H1 (cell line): ENCODE measurements around the gene RAB43. TPM values are rescaled to one million over a fixed set of nuclear protein-coding genes. Genes with fewer than 3 reads are reported as not detected.

Experiments
- CTCF ChIA-PET: fragments of 300-600 bp; sonication (Branson Sonifier 250); formaldehyde crosslinking; loops from one replicate; lab custom pipeline; 2021; ENCODE audit not compliant: partially characterized antibody; lab: Charles Lee
- POLR2A ChIA-PET: fragments of 300-600 bp; sonication (Branson Sonifier 250); formaldehyde crosslinking; loops from one replicate; lab custom pipeline; 2021; ENCODE audit warnings: inconsistent platforms; ENCODE audit not compliant: partially characterized antibody; lab: Charles Lee
- DNase-seq, 2 experiments: peaks; one replicate each; pipeline versions ENCODE4 v3.0.0 to v3.0.0-alpha.2; 2010 to 2022; ENCODE audit warnings: low spot score in 2 of 2, low read depth in 1 of 2, mixed read lengths in 1 of 2
- FAIRE-seq: peaks from 2 replicates; lab custom pipeline; 2011; peaks lifted over from hg19 to GRCh38; lab: Jason Lieb, UNC
- H2AFZ ChIP-seq: 2 replicates; pipeline ENCODE4 v1.8.1; 2012; ENCODE audit warnings: low read length, inconsistent platforms
- H2AK5ac ChIP-seq: 2 replicates; pipeline ENCODE4 v1.6.1; 2013; ENCODE audit warnings: low read depth, low read length
- H2BK120ac ChIP-seq: replicated peaks from 2 replicates; pipeline ENCODE3; 2013; ENCODE audit warnings: low read depth, low read length, inconsistent platforms
- H2BK12ac ChIP-seq: 2 replicates; pipeline ENCODE4 v1.6.1; 2013; ENCODE audit warnings: low read depth, low read length
- H2BK15ac ChIP-seq: 2 replicates; pipeline ENCODE4 v1.6.1; 2013; ENCODE audit warnings: low read length
- H2BK20ac ChIP-seq: 2 replicates; pipeline ENCODE4 v1.6.1; 2013; ENCODE audit warnings: low read length
- H2BK5ac ChIP-seq: 2 replicates; pipeline ENCODE4 v1.6.1; 2013; ENCODE audit warnings: low read depth, low read length
- H3K14ac ChIP-seq: 2 replicates; pipeline ENCODE4 v1.6.1; 2013; ENCODE audit warnings: inconsistent platforms; ENCODE audit not compliant: insufficient read length
- H3K18ac ChIP-seq: 2 replicates; pipeline ENCODE4 v1.6.1; 2013; ENCODE audit warnings: low read length; ENCODE audit errors: extremely low read depth
- H3K23ac ChIP-seq: 2 replicates; pipeline ENCODE4 v1.6.1; 2013; ENCODE audit warnings: inconsistent platforms; ENCODE audit not compliant: insufficient read length
- H3K23me2 ChIP-seq: 2 replicates; pipeline ENCODE4 v1.6.1; 2013; ENCODE audit warnings: low read depth, low read length
- H3K27ac ChIP-seq: 2 replicates; pipeline ENCODE4 v1.6.1; 2011; ENCODE audit warnings: low read depth, low read length, inconsistent platforms
- H3K27me3 ChIP-seq, 4 experiments: replicated peaks in 1 of 4; 1 replicate in 1 of 4; 2 replicates in 3 of 4; pipeline versions ENCODE4 v1.6.1 to v1.8.1; 2011 to 2013; ENCODE audit warnings: low read length in 3 of 4, mild to moderate bottlenecking in 3 of 4, inconsistent platforms in 2 of 4, mixed read lengths in 2 of 4, moderate library complexity in 1 of 4; ENCODE audit not compliant: control insufficient read depth in 3 of 4, insufficient read depth in 3 of 4; ENCODE audit errors: extremely low read depth in 1 of 4
- H3K36me3 ChIP-seq, 4 experiments: 2 replicates each; pipeline versions ENCODE4 v1.6.1 to v1.8.1; 2011 to 2013; ENCODE audit warnings: mild to moderate bottlenecking in 4 of 4, low read length in 3 of 4, moderate library complexity in 2 of 4, control low read depth in 1 of 4, inconsistent platforms in 1 of 4; ENCODE audit not compliant: insufficient read depth in 4 of 4, control insufficient read depth in 2 of 4
- H3K4ac ChIP-seq: replicated peaks from 2 replicates; pipeline ENCODE3; 2013; ENCODE audit warnings: low read length, low read depth, mixed read lengths, inconsistent platforms; ENCODE audit not compliant: insufficient read length
- H3K4me1 ChIP-seq, 4 experiments: replicated peaks in 1 of 4; 1 replicate in 1 of 4; 2 replicates in 3 of 4; pipeline versions ENCODE4 v1.6.1 to v1.8.1; 2011 to 2013; ENCODE audit warnings: low read length in 3 of 4, inconsistent platforms in 2 of 4, mixed read lengths in 1 of 4; ENCODE audit not compliant: insufficient read depth in 4 of 4, control insufficient read depth in 3 of 4
- H3K4me2 ChIP-seq, 2 experiments: 2 replicates each; pipeline versions ENCODE4 v1.6.1 to v1.8.1; 2011 to 2013; ENCODE audit warnings: low read depth in 2 of 2, low read length in 2 of 2, control low read depth in 1 of 2, inconsistent platforms in 1 of 2, mild to moderate bottlenecking in 1 of 2; ENCODE audit not compliant: insufficient read depth in 1 of 2
- H3K4me3 ChIP-seq, 4 experiments: fragments of 200-600, 300-600 bp in 1 of 4; sonication (generic), shearing (Covaris generic), sonication (Bioruptor Twin) in 1 of 4; 2 replicates each; pipeline versions ENCODE4 v1.5.1 to v1.8.1; 2011 to 2016; ENCODE audit warnings: low read length in 4 of 4, low read depth in 3 of 4, control low read depth in 2 of 4, inconsistent platforms in 2 of 4, mild to moderate bottlenecking in 2 of 4, mixed read lengths in 1 of 4, moderate library complexity in 1 of 4; ENCODE audit not compliant: insufficient read depth in 2 of 4; ENCODE audit errors: extremely low read depth in 1 of 4
- H3K56ac ChIP-seq: replicated peaks from 2 replicates; pipeline ENCODE3; 2013; ENCODE audit warnings: low read depth, mild to moderate bottlenecking, mixed read lengths, low read length, inconsistent platforms; ENCODE audit not compliant: insufficient read length
- H3K79me1 ChIP-seq: 2 replicates; pipeline ENCODE4 v1.6.1; 2013; ENCODE audit warnings: low read depth, low read length, control low read depth
- H3K79me2 ChIP-seq, 2 experiments: 2 replicates each; pipeline versions ENCODE4 v1.6.1 to v1.8.1; 2012 to 2013; ENCODE audit warnings: low read length in 2 of 2, mild to moderate bottlenecking in 2 of 2, inconsistent platforms in 1 of 2; ENCODE audit not compliant: insufficient read depth in 2 of 2, control insufficient read depth in 1 of 2
- H3K9ac ChIP-seq, 4 experiments: replicated peaks in 1 of 4; 1 replicate in 1 of 4; 2 replicates in 3 of 4; pipeline versions ENCODE4 v1.6.1 to v1.8.1; 2011 to 2013; ENCODE audit warnings: low read depth in 3 of 4, low read length in 3 of 4, control low read depth in 2 of 4, mild to moderate bottlenecking in 2 of 4, moderate library complexity in 2 of 4, inconsistent platforms in 1 of 4; ENCODE audit errors: extremely low read depth in 1 of 4
- H3K9me3 ChIP-seq, 2 experiments: 2 replicates each; pipeline versions ENCODE4 v1.6.1 to v1.8.1; 2012 to 2013; ENCODE audit warnings: mild to moderate bottlenecking in 2 of 2, moderate library complexity in 2 of 2, control low read depth in 1 of 2, inconsistent platforms in 1 of 2, low read depth in 1 of 2, low read length in 1 of 2, mixed read lengths in 1 of 2; ENCODE audit not compliant: insufficient read depth in 2 of 2
- H4K20me1 ChIP-seq, 2 experiments: replicated peaks in 1 of 2; 2 replicates each; pipeline versions ENCODE3 to v1.8.1; 2011 to 2013; ENCODE audit warnings: inconsistent platforms in 2 of 2, low read length in 2 of 2, mild to moderate bottlenecking in 1 of 2; ENCODE audit not compliant: insufficient read depth in 2 of 2, control insufficient read depth in 1 of 2
- H4K5ac ChIP-seq: 2 replicates; pipeline ENCODE4 v1.6.1; 2013; ENCODE audit warnings: low read length, low read depth, mixed read lengths, inconsistent platforms; ENCODE audit not compliant: insufficient read length
- H4K8ac ChIP-seq: 2 replicates; pipeline ENCODE4 v1.8.0; 2013; ENCODE audit warnings: mild to moderate bottlenecking, moderate library complexity, low read length, inconsistent platforms; ENCODE audit not compliant: insufficient read depth; ENCODE audit errors: extremely low read depth
- H4K91ac ChIP-seq: replicated peaks from 2 replicates; pipeline ENCODE3; 2013; ENCODE audit warnings: low read length, mixed read lengths, inconsistent platforms; ENCODE audit not compliant: insufficient read length
- CBX5 ChIP-seq: fragments of 300-800, 300-1000 bp; sonication (generic); IDR thresholded peaks from 2 replicates; pipeline ENCODE4 v1.7.1; 2016; ENCODE audit warnings: antibody characterized with exemption, low read length, low read depth
- CHD2 ChIP-seq: IDR thresholded peaks from 2 replicates; pipeline ENCODE4 v1.6.1; 2012; ENCODE audit warnings: low read length, improper control_type of control experiment
- CREB1 ChIP-seq: IDR thresholded peaks from 2 replicates; pipeline ENCODE4 v1.6.1; 2012; ENCODE audit warnings: inconsistent platforms
- EGR1 ChIP-seq: IDR thresholded peaks from 2 replicates; pipeline ENCODE4 v1.6.1; 2011; ENCODE audit warnings: low read depth, low read length, borderline replicate concordance
- GABPA ChIP-seq: IDR thresholded peaks from 2 replicates; pipeline ENCODE4 v1.6.1; 2011; ENCODE audit warnings: mild to moderate bottlenecking, low read length, moderate library complexity, borderline replicate concordance; ENCODE audit not compliant: insufficient read depth
- KDM4A ChIP-seq: IDR thresholded peaks from one replicate; pipeline ENCODE4 v1.7.1; 2012; ENCODE audit warnings: low read depth, mild to moderate bottlenecking, moderate library complexity, low read length, inconsistent platforms; ENCODE audit not compliant: severe bottlenecking
- KDM5A ChIP-seq: fragments of 200-600 bp; IDR thresholded peaks from 2 replicates; pipeline ENCODE4 v1.7.1; 2012; ENCODE audit warnings: mild to moderate bottlenecking, low read length, inconsistent platforms, mixed read lengths
- POLR2A ChIP-seq, 2 experiments: IDR thresholded peaks; 1 replicate in 1 of 2; 2 replicates in 1 of 2; pipeline ENCODE4 v1.6.1; 2011; ENCODE audit warnings: low read depth in 2 of 2, low read length in 2 of 2, mild to moderate bottlenecking in 2 of 2; ENCODE audit errors: control extremely low read depth in 1 of 2
- POLR2AphosphoS5 ChIP-seq: IDR thresholded peaks from 2 replicates; pipeline ENCODE4 v1.6.1; 2011; ENCODE audit warnings: low read depth, low read length
- RAD21 ChIP-seq, 2 experiments: IDR thresholded peaks in 1 of 2; conservative IDR thresholded peaks in 1 of 2; 2 replicates each; pipeline ENCODE4 v1.6.1; 2011; ENCODE audit warnings: low read depth in 2 of 2, low read length in 2 of 2, improper control_type of control experiment in 1 of 2, inconsistent platforms in 1 of 2, mild to moderate bottlenecking in 1 of 2, moderate library complexity in 1 of 2
- RBBP5 ChIP-seq: IDR thresholded peaks from 2 replicates; pipeline ENCODE4 v1.7.1; 2012; ENCODE audit warnings: low read depth, mild to moderate bottlenecking, inconsistent platforms, low read length, moderate library complexity, borderline replicate concordance
- RNF2 ChIP-seq: fragments of 200-900, 300-1000 bp; sonication (generic); IDR thresholded peaks from 2 replicates; pipeline ENCODE4 v1.7.1; 2016; ENCODE audit warnings: borderline replicate concordance, low read depth, mild to moderate bottlenecking, antibody characterized with exemption, low read length; ENCODE audit not compliant: poor library complexity, severe bottlenecking; ENCODE audit errors: missing control alignments
- TAF1 ChIP-seq: IDR thresholded peaks from 2 replicates; pipeline ENCODE4 v1.6.1; 2011; ENCODE audit warnings: mild to moderate bottlenecking, low read depth, low read length
- TCF12 ChIP-seq: IDR thresholded peaks from 2 replicates; pipeline ENCODE4 v1.6.1; 2011; ENCODE audit warnings: low read depth, mild to moderate bottlenecking, low read length
- WGBS, 2 experiments: shearing (Covaris generic) in 1 of 2; methylation state at CpG; one replicate each; pipeline versions ENCODE4 v1.1.6 to v1.1.7; 2013 to 2015; ENCODE audit warnings: low lambda C conversion rate in 2 of 2, mixed read lengths in 2 of 2, inconsistent platforms in 1 of 2, low coverage in 1 of 2, missing lambda C conversion rate in 1 of 2; ENCODE audit not compliant: insufficient replicate concordance in 2 of 2, insufficient coverage in 1 of 2, insufficient read length in 1 of 2; ENCODE audit errors: extremely low coverage in 1 of 2, missing lambda C conversion rate in 1 of 2; 5-methylcytosine and 5-hydroxymethylcytosine counted together
- polyA plus RNA-seq, 7 experiments: library from polyadenylated mRNA; depleted of rRNA in 3 of 7; stranded (reverse) in 5 of 7; unstranded in 2 of 7; fragments of >200 nt in 5 of 7; fragments of 200-250 nt in 2 of 7; gene quantifications; 1 replicate in 5 of 7; 2 replicates in 1 of 7; 4 replicates in 1 of 7; pipeline versions ENCODE4 v1.2.1 to v1.2.3, GENCODE V29; 2011 to 2013; ENCODE audit warnings: missing spikeins in 2 of 7, mixed read lengths in 2 of 7
- total RNA-seq: library from RNA; stranded (reverse); fragmentation: NEBNext Ultra II Directional; extraction: Animal tissue kit (Norgen Biotek cat#: 25700); gene quantifications from 2 replicates; pipeline ENCODE4 v1.2.1, GENCODE V29; 2021

RAB43 gene
- total and polyA plus RNA-seq, 2 of the 8 experiments (the other 6 are each of a cell fraction or from before 2014, with no cell fraction given), result 13.1 to 19.4 TPM

- Histone ChIP-seq H3K4me1 (no peaks in the 10 kb centered on the region; a peak in 1 of 7 replicates), H3K56ac (no peak overlapping the region), H3K4me2 (no peak overlapping the region), H2AFZ (no peak overlapping the region), H3K14ac (no peak overlapping the region), H4K5ac (no peak overlapping the region), H2AK5ac (no peak overlapping the region; the same call in 1 of the 2 replicates), H3K4me3 (no peak overlapping the region), H3K23me2 (no peaks in the 10 kb centered on the region), H2BK120ac (no peak overlapping the region), H3K23ac (no peak overlapping the region), H2BK20ac (no peak overlapping the region), H2BK12ac (no peak overlapping the region), H3K79me1 (no peaks in the 10 kb centered on the region), H3K4ac (no peak overlapping the region), H4K91ac (no peak overlapping the region), H3K27me3 (no peaks in the 10 kb centered on the region), H3K18ac (no peak overlapping the region; the same call in 1 of the 2 replicates), H3K36me3 (no peaks in the 10 kb centered on the region), H3K9ac (no peak overlapping the region), H3K79me2 (no peaks in the 10 kb centered on the region), H3K9me3 (no peaks in the 10 kb centered on the region), H4K8ac (no peak overlapping the region), H2BK15ac (no peak overlapping the region), H2BK5ac (no peak overlapping the region), H4K20me1 (no peaks in the 10 kb centered on the region), H3K27ac (no peak overlapping the region)
- ChIA-PET POLR2A (interaction anchor here (1.8 kb wide), 1 partner anchor 13 kb away, joined by 4 read pairs; no protein-coding TSS in a partner anchor), CTCF (interaction anchor here (0.7 to 14.0 kb wide), 7 partner anchors 10 to 89 kb away, joined by 3 to 210 read pairs (median 4); no protein-coding TSS in a partner anchor)
- 92% methylated on average over 10 of the region's 11 CpGs; no CpG with 5 or more reads in 1 of the 2 experiments for WGBS, 2 experiments
- FAIRE-seq (no peak), DNase-seq (no peak)
- no peak for TF ChIP-seq CHD2
- TF ChIP-seq RAD21 (IDR thresholded peaks at IDR 0.05 in 1 of 2, conservative IDR thresholded peaks at IDR 0.05 in 1 of 2; ENCODE audit: low read depth in 2 of 2, low read length in 2 of 2), result no peak
- TF ChIP-seq KDM4A, result no peak
- no peak for TF ChIP-seq POLR2AphosphoS5
- no peak for TF ChIP-seq TCF12
- TF ChIP-seq POLR2A (IDR thresholded peaks at IDR 0.05; ENCODE audit: control extremely low read depth in 1 of 2, low read depth in 2 of 2, low read length in 2 of 2), result no peak
- no peak for TF ChIP-seq GABPA
- no peak for TF ChIP-seq KDM5A
- TF ChIP-seq RBBP5, result no peak
- no peak for TF ChIP-seq TAF1
- no peak for TF ChIP-seq RNF2
- no peak for TF ChIP-seq CREB1
- TF ChIP-seq CBX5, result no peak
- TF ChIP-seq EGR1, result no peak
Observed at GRCh38 chr3:129059311-129059958, 62.2 kb downstream of the RAB43 start.
